Renal pelvis (tissue), 4 donors: ENCODE data around the gene LRRC74B. TPM values are rescaled to one million over a fixed set of nuclear protein-coding genes. Genes with fewer than 3 reads are reported as not detected.
"Not testable (repeated sequence)": the region's sequence is repeated elsewhere in the genome, so short reads cannot be mapped to it uniquely, and the experiment has no call there.

Experiments used
- DNase-seq: peaks from one replicate; pipeline ENCODE4 v3.0.0-alpha.2; 2013
- polyA plus RNA-seq, 3 donors: library from polyadenylated mRNA; unstranded; fragments of 120-200 nt; gene quantifications; one replicate each; pipeline ENCODE4 v1.2.1, GENCODE V29; 2013; ENCODE audit not compliant: insufficient read length in 3 of 3

The LRRC74B gene
- polyA plus RNA-seq, 3 donors = 0.11 to 0.22 (median 0.22) TPM

GRCh38 chr22:21075516-21076138 lies 29.9 kb downstream of the LRRC74B start:
- DNase-seq = no peak

- no peak for DNase-seq
Observed at GRCh38 chr22:21076912-21077625, 31.3 kb downstream of the LRRC74B start.

- DNase-seq = no peak
Observed at GRCh38 chr22:21077884-21078508, 32.2 kb downstream of the LRRC74B start.

GRCh38 chr22:21078916-21079315 lies 33.2 kb downstream of the LRRC74B start:
- DNase-seq = no peak

- no peak for DNase-seq
Observed at GRCh38 chr22:21079493-21079892, 33.7 kb downstream of the LRRC74B start.

GRCh38 chr22:21080435-21081137 lies 34.8 kb downstream of the LRRC74B start:
- DNase-seq = no peak

GRCh38 chr22:21082248-21082647 lies 36.5 kb downstream of the LRRC74B start:
- DNase-seq = no peak

- DNase-seq = no peak
Observed at GRCh38 chr22:21087119-21087518, 41.4 kb downstream of the LRRC74B start.

GRCh38 chr22:21087926-21088325 lies 42.2 kb downstream of the LRRC74B start:
- DNase-seq = not testable (repeated sequence)

GRCh38 chr22:21091220-21091619 lies 45.5 kb downstream of the LRRC74B start:
- not testable (repeated sequence) for DNase-seq

- no peak for DNase-seq
Observed at GRCh38 chr22:21092797-21093554, 47.2 kb downstream of the LRRC74B start.

- DNase-seq = not testable (repeated sequence)
Observed at GRCh38 chr22:21093555-21094137, 47.9 kb downstream of the LRRC74B start.

- DNase-seq = no peak
Observed at GRCh38 chr22:21094911-21095772, 49.4 kb downstream of the LRRC74B start.

GRCh38 chr22:21095773-21096107 lies 50.0 kb downstream of the LRRC74B start:
- DNase-seq = no peak

- not testable (repeated sequence) for DNase-seq
Observed at GRCh38 chr22:21096878-21097277, 51.1 kb downstream of the LRRC74B start.

- no peak for DNase-seq
Observed at GRCh38 chr22:21098099-21098671, 52.4 kb downstream of the LRRC74B start.

GRCh38 chr22:21099578-21099977 lies 53.8 kb downstream of the LRRC74B start:
- no peak for DNase-seq

- DNase-seq = no peak
Observed at GRCh38 chr22:21100149-21101032, 54.6 kb downstream of the LRRC74B start.
